Stimulated activated CD4-positive, alpha-beta T cell treated with anti-CD3 and anti-CD28 coated beads, TNF-alpha, amount 100 ng/mL, for 1 hour (primary cell): Measurements from ENCODE around the gene ACBD7.

Experiments used
- DNase-seq, 3 donors: peaks; one replicate each; pipeline ENCODE4 v3.0.0-alpha.2; 2020; ENCODE audit warnings: low read depth in 3 of 3, low spot score in 1 of 3

Gene ACBD7

DNA sequence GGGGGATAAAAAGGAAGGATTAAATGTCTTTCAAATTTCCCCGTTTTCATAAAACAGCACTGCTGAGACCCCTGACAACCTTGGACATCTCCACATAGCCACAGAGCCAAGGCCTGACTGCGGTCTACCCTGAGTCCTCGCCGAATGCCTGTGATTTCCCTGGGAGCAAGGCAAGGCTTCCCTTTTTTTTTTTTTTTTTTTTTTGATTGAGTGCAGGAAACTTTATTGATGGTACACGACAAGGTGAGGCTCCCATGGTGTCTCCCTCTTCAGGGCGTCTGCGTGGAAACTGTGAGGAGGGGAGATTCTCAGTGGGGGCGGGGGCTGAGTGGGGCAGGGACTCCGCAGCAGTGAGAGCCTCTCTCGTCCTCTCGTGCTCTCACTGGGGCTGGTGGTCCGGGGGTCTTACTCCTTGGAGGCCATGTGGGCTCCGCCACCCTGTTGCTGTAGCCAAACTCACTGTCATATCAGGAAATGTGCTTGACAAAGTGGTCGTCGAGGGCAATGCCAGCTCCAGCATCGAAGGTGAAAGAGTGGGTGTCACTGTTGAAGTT, 4.4 kb upstream of the ACBD7 start:
- DNase-seq: no peak

DNA sequence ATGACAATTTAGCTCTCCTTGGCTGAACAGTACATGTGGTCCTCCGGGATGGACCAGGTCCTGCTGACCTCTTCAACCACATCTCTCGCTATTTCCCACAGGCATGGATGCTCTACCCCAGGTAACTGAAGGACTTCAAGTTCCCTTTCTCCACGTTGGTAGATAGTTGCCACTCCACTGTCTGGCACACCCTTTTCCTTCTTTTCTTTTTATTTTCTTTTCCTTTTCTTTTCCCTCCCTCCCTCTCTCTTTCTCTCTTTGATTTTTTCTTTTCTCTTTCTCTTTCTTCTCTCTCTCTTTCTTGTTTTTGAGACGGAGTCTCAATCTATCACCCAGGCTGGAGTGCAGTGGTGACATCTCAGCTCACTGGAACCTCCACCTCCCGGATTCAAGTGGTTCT, 2.8 kb upstream of the ACBD7 start:
- DNase-seq: no peak

DNA sequence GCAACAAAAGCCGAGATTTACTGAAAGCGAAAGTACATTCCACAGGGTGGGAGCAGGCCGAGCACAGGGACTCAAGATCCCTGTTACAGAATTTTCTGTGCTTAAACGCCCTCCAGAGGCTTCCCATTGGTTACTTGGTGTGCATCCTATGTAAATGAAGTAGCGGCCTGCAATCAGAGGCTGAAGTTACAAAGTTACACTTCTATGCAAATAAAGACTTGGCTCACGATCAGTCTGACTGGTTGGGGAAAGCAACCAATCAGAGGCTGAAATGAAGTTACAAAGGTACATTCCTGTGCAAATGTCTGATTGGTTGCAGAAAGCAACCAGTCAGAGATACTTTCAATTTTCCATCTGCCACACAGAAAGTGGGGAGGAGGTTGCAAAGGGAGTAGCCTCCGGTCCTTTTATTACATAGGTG, 4.1 kb downstream of the ACBD7 start:
- DNase-seq: no peak

DNA sequence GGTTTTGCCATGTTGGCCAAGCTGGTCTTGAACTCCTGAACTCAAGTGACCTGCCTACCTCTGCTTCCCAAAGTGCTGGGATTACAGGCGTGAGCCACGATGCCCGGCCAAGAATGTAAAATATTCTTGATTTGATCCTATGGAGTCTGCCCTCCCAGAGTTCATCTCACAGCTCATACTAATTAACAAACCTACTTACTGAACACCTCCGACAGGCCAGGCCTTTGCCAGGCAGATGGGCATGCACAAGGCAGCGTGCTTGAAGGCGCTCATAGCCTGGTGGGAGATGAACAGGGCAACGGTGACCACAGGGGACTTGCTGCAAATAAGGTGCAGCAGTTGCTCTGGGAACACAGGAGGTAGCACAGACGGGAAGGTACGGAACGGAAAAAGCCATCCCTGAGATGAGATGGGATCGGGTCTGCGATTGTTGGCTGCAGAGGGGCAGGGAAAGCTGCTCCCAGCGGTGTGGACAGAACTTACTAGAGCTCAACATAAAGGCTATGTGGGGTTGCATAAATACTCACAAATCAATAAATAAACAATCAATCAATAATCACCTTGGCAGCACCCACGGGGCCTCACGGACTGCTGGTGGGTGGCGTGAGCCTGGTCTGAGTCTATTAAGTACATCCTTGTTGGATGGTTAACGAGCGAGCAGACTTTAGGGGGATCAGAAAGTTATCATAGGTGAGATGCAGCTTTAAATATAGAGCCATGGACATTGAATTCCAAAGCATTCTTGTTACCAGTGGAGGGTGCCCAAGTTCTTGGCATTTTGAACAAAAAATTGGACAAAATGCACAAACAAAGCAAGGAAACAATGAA, 4.7 kb downstream of the ACBD7 start:
- DNase-seq: no peak

DNA sequence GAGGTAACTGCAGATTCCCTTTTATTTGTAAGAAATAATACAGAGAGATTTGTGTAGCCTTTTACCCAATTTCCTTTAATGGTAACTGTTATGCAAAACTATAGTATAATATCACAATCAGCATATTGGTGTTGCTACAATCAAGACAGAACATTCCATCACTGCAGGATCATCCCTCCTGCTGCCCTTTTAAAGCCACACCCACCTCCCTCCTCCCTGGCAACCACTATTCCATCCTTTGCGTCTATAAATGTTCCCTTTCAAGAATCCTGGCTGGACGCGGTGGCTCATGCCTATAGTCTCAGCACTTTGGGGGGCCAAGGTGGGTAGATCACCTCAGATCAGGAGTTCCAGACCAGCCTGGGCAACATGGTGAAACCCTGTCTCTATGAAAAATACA, 13.2 kb downstream of the ACBD7 start:
- no peak for DNase-seq

DNA sequence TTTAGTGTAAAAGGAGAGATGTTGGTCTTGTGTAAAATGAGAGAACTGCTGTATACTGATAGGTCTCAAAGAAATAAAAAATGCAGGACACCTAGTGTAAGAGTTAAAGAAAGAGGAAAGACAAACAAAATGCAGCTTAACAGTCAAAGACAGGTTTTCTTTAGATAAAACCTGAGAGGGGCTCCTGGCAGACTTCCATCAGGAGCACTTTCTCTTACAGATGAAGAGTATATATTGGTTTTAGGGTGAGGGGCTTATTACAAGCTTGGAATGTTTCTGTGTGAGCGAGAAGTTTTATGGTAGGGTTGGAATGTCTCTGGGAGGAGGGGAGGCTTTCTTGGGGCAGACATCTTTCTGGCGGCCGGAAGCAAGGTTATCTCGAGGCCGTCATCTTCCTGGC, 16.2 kb downstream of the ACBD7 start:
- DNase-seq: no peak

DNA sequence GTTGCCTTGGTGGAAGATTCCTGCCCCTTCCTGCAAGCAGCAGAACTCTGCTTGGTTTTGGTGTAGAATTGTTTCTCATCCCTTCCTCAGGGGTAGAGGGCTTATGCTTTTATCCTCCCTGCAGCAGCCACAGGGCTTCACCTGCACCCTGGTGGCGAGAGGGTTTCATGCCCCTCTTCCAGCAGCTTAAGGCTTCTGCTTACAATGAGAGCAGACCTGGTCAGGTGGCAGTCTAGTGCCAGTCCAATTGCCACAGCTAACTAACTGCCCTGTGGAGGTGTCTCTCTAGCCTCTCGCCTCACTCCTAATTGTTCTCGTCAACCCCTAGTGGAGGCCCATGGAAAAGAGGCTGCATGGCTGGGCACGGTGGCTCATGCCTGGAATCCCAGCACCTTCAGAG, 19.3 kb downstream of the ACBD7 start:
- no peak for DNase-seq

DNA sequence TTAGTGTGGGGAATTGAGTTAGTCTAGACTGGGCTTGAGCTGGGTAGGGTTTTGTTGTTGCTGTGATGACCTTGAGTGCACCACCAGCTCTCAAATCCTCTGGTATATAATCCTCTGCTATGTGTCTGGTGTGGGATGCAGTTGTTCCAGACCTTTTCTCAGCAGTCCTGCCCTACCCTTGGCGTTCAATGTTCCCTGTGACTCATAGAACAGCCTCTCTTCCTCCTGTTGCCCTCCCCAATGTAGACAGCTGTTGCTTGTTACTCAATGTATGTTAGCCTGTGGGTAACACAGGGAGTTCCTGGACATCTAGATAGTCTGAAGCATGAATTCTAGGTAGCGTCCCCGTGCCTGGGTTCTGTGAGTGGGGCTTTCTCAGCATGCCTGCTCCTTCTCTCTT, 19.8 kb downstream of the ACBD7 start:
- no peak for DNase-seq

DNA sequence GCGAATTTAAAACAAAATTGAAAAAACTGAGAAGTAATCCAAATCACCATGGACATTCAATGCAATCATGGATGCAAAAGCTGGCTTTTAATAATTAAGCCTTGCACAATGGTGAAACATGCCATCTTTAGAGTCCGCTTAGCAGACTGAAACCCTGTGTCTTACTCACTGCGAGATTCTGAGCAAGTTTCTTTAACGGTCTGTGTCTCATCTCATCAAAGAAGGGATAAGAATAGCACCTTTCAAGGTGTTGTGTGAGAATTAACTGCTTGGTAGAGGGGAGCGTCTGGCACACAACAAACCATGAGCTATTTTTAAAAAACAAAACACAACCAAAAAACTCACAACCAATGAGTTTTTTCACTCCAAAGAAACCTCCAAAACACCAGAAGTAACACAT, 21.4 kb downstream of the ACBD7 start:
- DNase-seq: no peak

DNA sequence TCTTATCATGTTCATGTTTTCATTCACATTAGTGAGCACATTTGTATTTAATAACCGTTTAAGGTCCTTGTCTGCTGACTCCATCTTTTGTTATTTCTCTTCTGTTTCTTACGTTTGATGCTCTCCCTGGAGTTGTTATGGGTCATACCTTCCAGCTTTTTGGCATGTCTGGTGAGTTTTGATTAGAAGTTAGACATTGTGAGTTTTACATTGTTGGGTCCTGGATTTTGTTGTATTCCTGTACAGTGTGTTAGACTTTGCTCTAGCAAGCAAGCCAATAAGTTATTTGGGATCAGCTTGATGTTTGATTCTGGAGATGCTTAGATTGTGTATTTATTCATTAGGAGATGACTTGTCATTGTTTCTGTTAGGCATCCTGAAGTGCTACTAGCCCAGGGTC, 27.9 kb downstream of the ACBD7 start:
- no peak for DNase-seq

DNA sequence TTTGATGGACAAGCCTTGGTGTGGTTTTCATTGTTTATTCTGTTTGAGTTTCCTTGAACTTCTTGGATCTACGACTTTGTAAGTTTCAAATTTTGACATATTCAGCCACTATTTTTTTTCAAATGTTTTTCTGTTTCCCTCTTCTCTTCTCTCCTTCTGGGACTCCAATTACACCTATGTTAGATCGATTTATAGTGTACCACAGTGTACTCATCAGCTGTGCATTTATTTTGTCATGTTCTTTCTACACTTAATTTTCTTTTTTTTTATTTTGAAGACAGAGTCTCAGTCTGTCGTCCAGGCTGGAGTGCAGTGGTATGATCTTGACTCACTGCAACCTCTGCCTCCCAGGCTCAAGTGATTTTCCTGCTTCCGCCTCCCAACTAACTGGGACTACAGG, 28.7 kb downstream of the ACBD7 start:
- no peak for DNase-seq

DNA sequence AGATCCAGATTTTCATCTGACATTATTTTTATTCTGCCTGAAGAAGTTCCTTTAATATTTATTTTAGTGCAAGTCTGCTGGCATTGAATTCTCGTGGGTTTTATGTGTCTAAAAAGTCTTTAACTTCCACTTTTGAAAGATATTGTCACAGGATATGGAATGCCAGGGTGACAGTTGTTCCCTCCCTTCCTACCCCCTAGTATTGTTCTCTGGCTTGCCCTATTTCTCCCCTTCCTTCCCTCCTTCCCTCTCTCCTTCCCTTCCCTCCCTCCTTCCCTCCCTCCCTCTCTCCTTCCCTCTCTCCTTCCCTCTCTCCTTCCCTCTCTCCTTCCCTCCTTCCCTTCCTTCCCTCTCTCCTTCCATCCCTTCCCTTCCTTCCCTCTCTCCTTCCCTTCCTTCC, 29.9 kb downstream of the ACBD7 start:
- no peak for DNase-seq

DNA sequence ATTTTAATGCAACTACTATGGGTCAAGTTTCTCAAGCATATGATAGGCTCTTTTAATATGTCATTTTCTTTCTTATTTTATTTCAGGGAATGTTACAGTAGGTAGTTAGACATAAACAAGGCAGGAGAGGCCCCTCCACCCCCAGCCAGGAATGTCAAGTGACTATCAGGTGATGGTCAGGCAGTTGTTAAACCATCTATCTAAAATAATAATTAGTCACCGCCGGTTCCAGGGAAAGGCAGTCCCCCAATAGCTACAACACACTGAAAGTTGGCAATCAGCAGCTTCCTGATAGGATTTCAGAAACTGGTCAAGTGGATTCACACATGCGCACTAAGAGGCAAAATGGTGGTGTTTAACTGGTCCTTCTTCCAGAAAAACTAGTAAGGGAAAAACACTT, 35.5 kb downstream of the ACBD7 start:
- DNase-seq: no peak

DNA sequence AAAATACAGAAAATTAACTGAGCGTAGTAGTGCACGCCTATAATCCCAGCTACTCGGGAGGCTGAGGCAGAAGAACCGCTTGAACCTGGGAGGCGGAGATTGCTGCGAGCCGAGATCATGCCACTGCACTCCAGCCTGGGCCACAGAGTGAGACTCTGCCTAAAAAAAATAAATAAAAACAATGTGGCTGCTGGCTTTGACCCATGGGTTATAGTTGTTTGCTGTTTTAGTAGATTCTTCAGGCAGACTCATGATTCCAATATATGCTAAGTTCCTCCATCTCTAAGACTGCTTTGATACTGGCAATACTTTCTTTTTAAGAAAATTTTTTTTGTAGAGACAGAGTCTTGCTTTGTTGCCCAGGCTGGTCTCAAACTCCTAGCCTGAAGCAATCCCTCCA, 36.5 kb downstream of the ACBD7 start:
- no peak for DNase-seq

DNA sequence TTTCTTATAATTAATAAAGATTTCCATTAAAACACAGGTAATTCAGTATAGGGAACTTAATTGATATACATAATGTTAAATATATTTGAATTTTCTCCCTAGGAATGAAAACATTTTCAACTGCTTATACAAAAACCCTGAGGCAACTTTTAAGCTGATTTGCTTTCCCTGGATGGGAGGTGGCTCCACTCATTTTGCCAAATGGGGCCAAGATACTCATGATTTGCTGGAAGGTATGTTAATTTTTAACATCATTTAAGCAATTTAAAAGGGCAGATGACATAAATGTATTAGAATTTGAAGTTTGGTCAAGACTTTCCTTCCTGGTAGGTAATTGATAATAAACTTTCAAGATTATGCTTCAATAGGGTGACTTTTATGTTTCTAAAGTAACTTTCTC, 39.0 kb downstream of the ACBD7 start:
- DNase-seq: no peak

DNA sequence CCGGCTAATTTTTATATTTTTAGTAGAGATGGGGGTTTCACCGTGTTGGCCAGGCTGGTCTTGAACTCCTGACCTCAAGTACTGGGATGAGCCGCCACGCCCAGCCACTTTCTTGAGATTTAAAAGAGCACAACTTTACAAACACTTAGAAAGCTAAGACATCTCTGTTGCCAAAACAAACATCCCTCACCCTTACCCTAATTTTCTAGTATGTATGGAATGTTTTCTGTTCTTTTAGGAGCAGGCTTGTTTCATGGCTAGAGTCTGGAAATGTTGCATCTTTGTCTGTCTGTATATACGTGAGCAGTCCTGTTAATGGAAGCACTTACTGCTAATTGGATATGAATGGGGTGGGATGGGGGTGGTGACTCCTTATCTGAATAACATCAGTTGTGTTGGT, 42.0 kb downstream of the ACBD7 start:
- no peak for DNase-seq

DNA sequence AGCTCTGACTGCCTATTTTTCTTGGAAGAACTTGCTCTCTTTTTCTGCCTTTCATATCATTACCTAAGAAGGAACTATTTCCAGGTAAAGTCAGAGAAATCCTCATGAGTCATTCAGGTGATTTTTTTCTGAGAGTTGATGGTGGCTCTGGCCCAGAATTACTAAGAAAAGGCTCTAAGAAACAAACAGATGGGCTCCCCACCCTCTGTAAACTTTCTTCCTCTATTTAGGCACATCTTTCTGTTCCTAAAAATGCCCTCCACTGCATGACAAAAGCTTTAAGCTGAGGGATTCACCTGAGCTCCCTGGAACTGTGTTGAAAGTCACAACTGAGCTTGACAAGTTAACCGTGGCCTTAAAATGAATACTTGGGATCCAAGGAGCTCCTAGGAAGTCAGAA, 43.2 kb downstream of the ACBD7 start:
- no peak for DNase-seq

DNA sequence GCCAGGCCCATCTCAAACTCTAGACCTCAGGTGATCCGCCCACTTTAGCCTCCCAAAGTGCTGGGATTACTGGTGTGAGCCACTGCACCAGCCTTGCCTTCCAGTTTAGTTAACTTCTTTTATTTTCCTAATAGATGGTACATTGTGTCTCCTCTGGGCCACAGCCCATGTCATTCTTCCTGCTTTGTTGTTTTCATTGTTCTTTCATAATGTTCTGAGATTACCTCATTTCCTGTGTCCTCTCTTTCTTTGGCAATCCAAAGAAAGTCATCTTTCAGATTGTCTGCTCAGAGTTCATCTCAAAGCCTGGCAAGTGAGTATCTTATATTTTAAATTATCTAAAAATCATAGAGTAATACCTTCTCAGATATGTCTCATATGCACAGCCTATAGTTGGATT, 44.9 kb downstream of the ACBD7 start, which contains the start of gene OLAH:
OLAH (plus strand) TSS at position 270 of the 400 bp plus-strand sequence. CDS start 3,346 bp downstream, outside the sequence.
- DNase-seq: no peak

DNA sequence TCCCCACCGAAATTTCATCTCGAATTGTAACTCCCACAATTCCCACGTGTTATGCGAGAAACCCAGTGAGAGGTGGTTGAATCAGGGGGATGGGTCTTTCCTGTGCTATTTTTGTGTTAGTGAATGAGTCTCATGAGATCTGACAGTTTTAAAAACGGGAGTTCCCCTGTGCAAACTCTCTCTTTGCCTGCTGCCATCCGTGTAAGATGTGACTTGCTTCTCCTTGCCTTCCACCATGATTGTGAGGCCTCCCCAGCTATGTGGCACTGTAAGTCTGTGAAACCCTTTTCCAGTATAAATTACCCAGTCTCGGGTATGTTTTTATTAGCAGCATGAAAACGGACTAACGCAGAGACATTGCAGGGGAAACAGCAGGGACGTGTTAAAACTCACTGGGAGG, 50.2 kb downstream of the ACBD7 start:
- no peak for DNase-seq

DNA sequence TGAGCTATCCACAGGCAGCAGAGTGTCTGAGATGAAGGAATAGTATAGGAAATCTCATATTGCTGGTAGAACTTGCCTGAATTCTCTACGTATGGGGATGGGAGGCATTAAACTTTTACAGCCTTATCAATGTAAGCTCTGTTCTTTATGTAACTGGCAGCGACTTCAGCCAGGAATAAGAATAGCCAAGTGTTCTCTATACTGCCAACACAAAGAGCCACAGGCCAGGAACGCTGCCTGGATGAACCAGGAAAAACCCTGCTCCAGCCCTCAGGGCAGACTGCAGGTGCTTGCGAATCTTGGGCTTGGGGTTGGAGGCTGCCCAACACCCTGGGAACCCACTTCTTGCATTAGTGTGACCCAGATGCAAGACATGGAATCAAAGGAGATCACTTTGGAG, 50.9 kb downstream of the ACBD7 start:
- no peak for DNase-seq

DNA sequence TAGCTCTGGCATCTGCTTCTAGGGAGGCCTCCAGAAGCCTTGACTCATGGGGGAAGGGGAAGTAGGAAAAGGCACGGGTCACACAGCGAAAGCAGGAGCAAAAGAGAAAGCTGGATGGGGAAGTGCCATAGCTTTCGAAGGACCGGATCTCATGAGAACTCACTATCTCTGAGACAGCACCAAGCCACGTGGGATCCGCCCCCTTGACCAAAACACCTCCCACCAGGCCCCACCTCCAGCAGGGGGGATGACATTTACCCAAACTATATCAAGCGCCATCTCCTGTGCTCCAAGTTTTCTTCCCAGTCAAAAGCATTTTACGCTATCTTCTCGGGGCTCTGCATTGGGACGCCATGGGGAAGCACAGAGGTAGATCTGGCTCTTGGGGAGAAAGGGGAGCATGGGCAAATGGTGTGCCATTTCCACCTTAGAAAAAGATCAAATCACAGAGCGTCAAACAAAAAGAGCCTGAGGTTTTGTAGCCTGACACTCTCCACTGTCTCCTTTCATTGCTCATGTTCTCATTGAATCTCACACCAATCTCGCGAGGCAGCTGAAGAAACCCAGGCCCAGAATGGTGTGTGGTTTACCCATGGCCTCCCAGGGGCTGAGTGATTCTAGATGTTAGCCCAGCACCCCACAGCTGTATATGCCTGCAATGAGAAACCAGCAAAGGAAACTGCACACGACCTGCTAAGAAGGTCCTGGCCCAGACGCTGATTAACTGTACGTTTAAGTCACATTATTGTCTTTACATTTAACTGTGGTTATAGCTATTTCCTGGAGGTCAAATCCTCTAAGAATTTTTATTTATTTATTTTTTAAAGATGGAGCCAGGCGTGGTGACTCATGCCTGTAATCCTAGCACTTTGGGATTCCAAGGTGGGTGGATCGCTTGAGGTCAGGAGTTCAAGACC, 52.9 kb downstream of the ACBD7 start:
- DNase-seq: no peak

DNA sequence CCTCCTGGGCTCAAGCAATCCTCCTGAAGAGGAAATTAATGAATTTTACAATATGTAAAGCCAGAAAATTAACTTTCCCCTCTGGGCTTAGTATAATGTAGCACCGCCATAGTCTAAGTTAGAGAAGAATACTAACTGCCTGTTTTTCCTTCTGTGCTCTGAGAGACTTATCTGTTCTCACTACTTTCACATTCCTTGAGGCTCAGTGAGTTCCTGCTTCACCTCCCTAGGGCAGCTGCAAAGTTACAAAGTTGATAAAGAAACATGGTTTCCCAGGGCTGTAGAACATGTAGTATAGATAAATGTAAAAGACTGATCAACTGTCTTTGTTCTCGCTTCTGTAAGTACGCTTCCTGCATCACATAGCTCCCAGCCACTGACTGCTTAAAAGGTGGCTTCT, 60.8 kb downstream of the ACBD7 start:
- no peak for DNase-seq
